ENCODE results near the gene OPRPN.

- no peak for TF ChIP-seq EZH2 (IDR thresholded peaks at IDR 0.05; ENCODE audit: borderline replicate concordance, low read length)
- TF ChIP-seq, protein P1, sequence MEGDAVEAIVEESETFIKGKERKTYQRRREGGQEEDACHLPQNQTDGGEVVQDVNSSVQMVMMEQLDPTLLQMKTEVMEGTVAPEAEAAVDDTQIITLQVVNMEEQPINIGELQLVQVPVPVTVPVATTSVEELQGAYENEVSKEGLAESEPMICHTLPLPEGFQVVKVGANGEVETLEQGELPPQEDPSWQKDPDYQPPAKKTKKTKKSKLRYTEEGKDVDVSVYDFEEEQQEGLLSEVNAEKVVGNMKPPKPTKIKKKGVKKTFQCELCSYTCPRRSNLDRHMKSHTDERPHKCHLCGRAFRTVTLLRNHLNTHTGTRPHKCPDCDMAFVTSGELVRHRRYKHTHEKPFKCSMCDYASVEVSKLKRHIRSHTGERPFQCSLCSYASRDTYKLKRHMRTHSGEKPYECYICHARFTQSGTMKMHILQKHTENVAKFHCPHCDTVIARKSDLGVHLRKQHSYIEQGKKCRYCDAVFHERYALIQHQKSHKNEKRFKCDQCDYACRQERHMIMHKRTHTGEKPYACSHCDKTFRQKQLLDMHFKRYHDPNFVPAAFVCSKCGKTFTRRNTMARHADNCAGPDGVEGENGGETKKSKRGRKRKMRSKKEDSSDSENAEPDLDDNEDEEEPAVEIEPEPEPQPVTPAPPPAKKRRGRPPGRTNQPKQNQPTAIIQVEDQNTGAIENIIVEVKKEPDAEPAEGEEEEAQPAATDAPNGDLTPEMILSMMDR (IDR thresholded peaks at IDR 0.05; ENCODE audit: low read length) = no peak
Observed at GRCh38 chr4:70371987-70372386, 25.8 kb upstream of the OPRPN start.
